HCT116 (cell line): ENCODE data around the gene DCAF5. TPM values are rescaled to one million over a fixed set of nuclear protein-coding genes. Genes with fewer than 3 reads are reported as not detected.

Experiments used
- ATAC-seq: fragments of 200-7000 bp; cut with Tn5 transposase; 2 replicates; pipeline ENCODE4 v1.9.1; 2020; ENCODE audit warnings: mild to moderate bottlenecking, moderate library complexity
- BruUV-seq: library from RNA; stranded (reverse); fragments of 400-500 nt; replicated peaks from 2 replicates; lab custom pipeline; 2021; lab: Mats Ljungman, UMichigan
- CTCF ChIA-PET: fragments of 300-600 bp; sonication (Branson Sonifier 250); formaldehyde crosslinking; loops from one replicate; lab custom pipeline; 2021; ENCODE audit warnings: antibody characterized with exemption; lab: Charles Lee
- POLR2A ChIA-PET: fragments of 300-600, 350-600 bp; sonication (Branson Sonifier 250); formaldehyde crosslinking; loops from one replicate; lab custom pipeline; 2021; ENCODE audit warnings: antibody characterized with exemption; lab: Charles Lee
- RAD21 ChIA-PET, 2 experiments: fragments of 300-600 bp; sonication (Branson Sonifier 250); formaldehyde crosslinking; loops; one replicate each; lab custom pipeline; 2023; ENCODE audit warnings: low total read pairs in 2 of 2; ENCODE audit not compliant: uncharacterized antibody in 2 of 2, unreplicated experiment in 2 of 2, low non-redundant PET in 1 of 2; lab: Charles Lee
- DNase-seq: peaks from one replicate; pipeline ENCODE4 v3.0.0-alpha.2; 2010; ENCODE audit warnings: low read depth, low spot score
- H2AFZ ChIP-seq: fragments of 200-600 bp; shearing (Covaris generic), sonication (generic); 2 replicates; pipeline ENCODE4 v1.6.1; 2017; ENCODE audit warnings: low read depth, mixed run types, mixed read lengths, antibody characterized with exemption, low read length; ENCODE audit not compliant: poor library complexity, severe bottlenecking
- H3K27ac ChIP-seq: 2 replicates; pipeline ENCODE4 v1.5.1; 2012; ENCODE audit warnings: low read depth, low read length
- H3K27me3 ChIP-seq: fragments of 200-600 bp; sonication (generic); 2 replicates; pipeline ENCODE4 v1.6.1; 2016; ENCODE audit warnings: mixed run types, low read length, mixed read lengths; ENCODE audit not compliant: insufficient read depth
- H3K36me3 ChIP-seq, 2 experiments: fragments of 200-500 bp in 1 of 2; fragments of 200-600 bp in 1 of 2; sonication (Bioruptor generic) in 1 of 2; sonication (generic) in 1 of 2; 2 replicates each; pipeline versions ENCODE4 v1.5.1 to v1.6.1; 2014 to 2016; ENCODE audit warnings: low read length in 2 of 2, inconsistent platforms in 1 of 2, mixed read lengths in 1 of 2, mixed run types in 1 of 2; ENCODE audit not compliant: insufficient read depth in 2 of 2, control insufficient read depth in 1 of 2
- H3K4me1 ChIP-seq, 2 experiments: fragments of 200-600 bp in 1 of 2; sonication (generic) in 1 of 2; 2 replicates each; pipeline versions ENCODE4 v1.5.1 to v1.6.1; 2012 to 2017; ENCODE audit warnings: low read length in 2 of 2, inconsistent platforms in 1 of 2, mild to moderate bottlenecking in 1 of 2, mixed read lengths in 1 of 2, mixed run types in 1 of 2, moderate library complexity in 1 of 2; ENCODE audit not compliant: insufficient read depth in 2 of 2, control insufficient read depth in 1 of 2
- H3K4me2 ChIP-seq: fragments of 200-600 bp; sonication (generic); 2 replicates; pipeline ENCODE4 v1.6.1; 2017; ENCODE audit warnings: mixed run types, low read length, mixed read lengths
- H3K4me3 ChIP-seq, 2 experiments: fragments of 200-600 bp in 1 of 2; sonication (generic) in 1 of 2; replicated peaks in 1 of 2; 2 replicates each; pipeline ENCODE4 v1.5.1; 2011 to 2016; ENCODE audit warnings: low read length in 2 of 2, control low read depth in 1 of 2, low read depth in 1 of 2, mild to moderate bottlenecking in 1 of 2, mixed read lengths in 1 of 2, mixed run types in 1 of 2
- H3K79me2 ChIP-seq: fragments of 200-600 bp; sonication (generic); 2 replicates; pipeline ENCODE4 v1.6.1; 2017; ENCODE audit warnings: mild to moderate bottlenecking, mixed run types, low read length, moderate library complexity, mixed read lengths; ENCODE audit not compliant: insufficient read depth
- H3K9ac ChIP-seq: fragments of 200-600 bp; sonication (generic); 2 replicates; pipeline ENCODE4 v1.6.1; 2016; ENCODE audit warnings: low read length, mixed read lengths
- H3K9me2 ChIP-seq: fragments of 200-600 bp; sonication (generic), shearing (Covaris generic); 2 replicates; pipeline ENCODE4 v1.6.1; 2017; ENCODE audit warnings: mixed run types, mild to moderate bottlenecking, moderate library complexity; ENCODE audit not compliant: insufficient read depth
- H3K9me3 ChIP-seq, 2 experiments: fragments of 200-500 bp in 1 of 2; fragments of 200-600 bp in 1 of 2; sonication (Bioruptor generic) in 1 of 2; sonication (generic) in 1 of 2; 2 replicates each; pipeline ENCODE4 v1.6.1; 2014 to 2017; ENCODE audit warnings: low read length in 2 of 2, mixed read lengths in 2 of 2, inconsistent platforms in 1 of 2, low read depth in 1 of 2, mild to moderate bottlenecking in 1 of 2, mixed run types in 1 of 2, moderate library complexity in 1 of 2; ENCODE audit not compliant: control insufficient read depth in 1 of 2, insufficient read depth in 1 of 2
- H4K20me1 ChIP-seq: fragments of 200-600 bp; sonication (generic), shearing (Covaris generic); 2 replicates; pipeline ENCODE4 v1.6.1; 2017; ENCODE audit warnings: mixed run types, mild to moderate bottlenecking, moderate library complexity; ENCODE audit not compliant: insufficient read depth
- EGR1 ChIP-seq: IDR thresholded peaks from 2 replicates; pipeline ENCODE4 v1.6.1; 2012; ENCODE audit warnings: low read depth
- ELF1 ChIP-seq: IDR thresholded peaks from 2 replicates; pipeline ENCODE4 v1.6.1; 2012; ENCODE audit warnings: low read depth, borderline replicate concordance
- EZH2phosphoT487 ChIP-seq: fragments of 200-600 bp; IDR thresholded peaks from 2 replicates; pipeline ENCODE4 v1.6.1; 2018; ENCODE audit warnings: antibody characterized with exemption, borderline replicate concordance
- FOSL1 ChIP-seq: IDR thresholded peaks from 2 replicates; pipeline ENCODE4 v1.6.1; 2012; ENCODE audit warnings: low read depth
- SIN3A ChIP-seq: IDR thresholded peaks from 2 replicates; pipeline ENCODE4 v1.6.1; 2012; ENCODE audit warnings: low read depth
- SRF ChIP-seq: IDR thresholded peaks from 2 replicates; pipeline ENCODE4 v1.6.1; 2012; ENCODE audit warnings: low read depth
- TCF7L2 ChIP-seq: IDR thresholded peaks from 2 replicates; pipeline ENCODE4 v1.7.0; 2011; ENCODE audit warnings: borderline replicate concordance, inconsistent platforms; ENCODE audit not compliant: insufficient read depth, insufficient read length; ENCODE audit errors: extremely low read depth
- ZFX ChIP-seq: fragments of 450-650 bp; IDR thresholded peaks from 2 replicates; pipeline ENCODE4 v1.6.1; 2017
- ZNF274 ChIP-seq: fragments of 200-500 bp; sonication (Bioruptor generic); IDR thresholded peaks from 2 replicates; pipeline ENCODE4 v1.6.1; 2014; ENCODE audit warnings: mild to moderate bottlenecking, low read depth, low read length, inconsistent platforms
- intact Hi-C: fragments of 100-400 bp; cut with micrococcal nuclease; formaldehyde crosslinking; loops from 2 replicates; pipeline ENCODE4 v1.10.0; 2022
- total RNA-seq: library from RNA; stranded (reverse); gene quantifications from one replicate; pipeline ENCODE4 v1.2.1, GENCODE V29; 2021; ENCODE audit not compliant: unreplicated experiment
- TF ChIP-seq, protein P1 (sequence below), 3 experiments: fragments of 200-600 bp in 1 of 3; sonication (generic) in 1 of 3; IDR thresholded peaks in 2 of 3; conservative IDR thresholded peaks in 1 of 3; 2 replicates each; pipeline ENCODE4 v1.5.1; 2012 to 2017; ENCODE audit warnings: low read depth in 2 of 3, low read length in 2 of 3, antibody characterized with exemption in 1 of 3, borderline replicate concordance in 1 of 3, control low read depth in 1 of 3, mild to moderate bottlenecking in 1 of 3, mixed read lengths in 1 of 3, mixed run types in 1 of 3, moderate library complexity in 1 of 3; ENCODE audit not compliant: insufficient read depth in 1 of 3
- TF ChIP-seq, protein P2 (sequence below): IDR thresholded peaks from 2 replicates; pipeline ENCODE4 v1.6.1; 2012
- TF ChIP-seq, protein P3 (sequence below): IDR thresholded peaks from 2 replicates; pipeline ENCODE4 v1.6.1; 2011; ENCODE audit warnings: mild to moderate bottlenecking, low read length, moderate library complexity; ENCODE audit not compliant: insufficient replicate concordance; ENCODE audit errors: extremely low read depth

Gene DCAF5
- total RNA-seq, 1 experiment from 2014 or later, result 27.1 TPM

DNA sequence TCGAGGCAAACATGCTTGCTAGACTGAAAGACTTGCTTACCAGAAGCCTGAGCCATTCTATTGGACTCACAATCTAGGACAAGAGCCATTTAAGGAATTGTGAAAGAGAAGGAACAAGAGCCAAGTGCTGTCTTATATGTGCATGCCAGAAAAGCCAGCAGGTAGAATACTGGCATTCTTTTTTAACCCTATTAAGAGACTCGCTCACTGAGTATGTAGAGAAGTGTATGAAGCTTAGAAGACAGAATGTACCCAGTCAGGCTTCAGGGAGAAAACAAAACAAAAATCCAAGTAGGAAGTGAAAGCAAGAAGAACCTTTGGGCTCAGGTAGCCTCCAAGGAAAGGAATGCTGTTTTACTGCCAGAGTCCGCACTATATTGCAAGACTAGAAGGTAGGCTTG is 65.9 kb downstream of the DCAF5 start:
- no peak overlapping the region for H3K4me3 ChIP-seq
- POLR2A ChIA-PET, result no interaction called here

DNA sequence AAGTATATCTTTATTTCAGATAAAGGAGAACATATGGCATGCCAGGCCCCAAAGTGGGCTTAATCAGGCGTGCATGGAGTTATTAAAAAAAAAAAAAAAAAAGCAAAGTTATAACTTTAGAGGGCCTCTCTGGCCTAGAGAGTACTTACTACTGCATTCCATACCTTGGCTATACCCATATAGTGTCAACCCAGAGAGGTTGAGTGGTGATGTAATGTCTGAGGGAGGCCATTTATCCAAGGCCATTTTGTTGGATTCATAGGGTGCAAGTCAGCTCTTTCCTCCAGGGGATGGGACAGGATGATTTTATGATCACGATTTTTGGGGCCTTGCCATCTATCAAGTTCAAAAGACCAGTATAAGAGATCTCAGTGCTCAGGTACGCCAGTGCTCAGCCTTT is 66.4 kb downstream of the DCAF5 start:
- no TSS peak for BruUV-seq
- H3K4me1 ChIP-seq, result no peaks in the 10 kb centered on the region
- H3K9me3 ChIP-seq, result no peaks in the 10 kb centered on the region
- H3K4me3 ChIP-seq, result no peak overlapping the region
- no peaks in the 10 kb centered on the region for H3K79me2 ChIP-seq
- H4K20me1 ChIP-seq, result no peaks in the 10 kb centered on the region
- DNase-seq, result no peak
- H3K4me2 ChIP-seq, result no peak overlapping the region
- peaks cover 4 to 17% of the 10 kb centered on the region in 2 experiments; a peak in 2 of 4 replicates for H3K36me3 ChIP-seq
- H2AFZ ChIP-seq, result no peak overlapping the region
- intact Hi-C loops, result no loop called here
- no peak overlapping the region for H3K27ac ChIP-seq
- no peaks in the 10 kb centered on the region for H3K27me3 ChIP-seq
- ATAC-seq, result no peak
- TF ChIP-seq FOSL1 (no peak), TCF7L2 (no peak), EZH2phosphoT487 (no peak), EGR1 (no peak), SIN3A (no peak), ZNF274 (no peak)
- TF ChIP-seq, protein P1, sequence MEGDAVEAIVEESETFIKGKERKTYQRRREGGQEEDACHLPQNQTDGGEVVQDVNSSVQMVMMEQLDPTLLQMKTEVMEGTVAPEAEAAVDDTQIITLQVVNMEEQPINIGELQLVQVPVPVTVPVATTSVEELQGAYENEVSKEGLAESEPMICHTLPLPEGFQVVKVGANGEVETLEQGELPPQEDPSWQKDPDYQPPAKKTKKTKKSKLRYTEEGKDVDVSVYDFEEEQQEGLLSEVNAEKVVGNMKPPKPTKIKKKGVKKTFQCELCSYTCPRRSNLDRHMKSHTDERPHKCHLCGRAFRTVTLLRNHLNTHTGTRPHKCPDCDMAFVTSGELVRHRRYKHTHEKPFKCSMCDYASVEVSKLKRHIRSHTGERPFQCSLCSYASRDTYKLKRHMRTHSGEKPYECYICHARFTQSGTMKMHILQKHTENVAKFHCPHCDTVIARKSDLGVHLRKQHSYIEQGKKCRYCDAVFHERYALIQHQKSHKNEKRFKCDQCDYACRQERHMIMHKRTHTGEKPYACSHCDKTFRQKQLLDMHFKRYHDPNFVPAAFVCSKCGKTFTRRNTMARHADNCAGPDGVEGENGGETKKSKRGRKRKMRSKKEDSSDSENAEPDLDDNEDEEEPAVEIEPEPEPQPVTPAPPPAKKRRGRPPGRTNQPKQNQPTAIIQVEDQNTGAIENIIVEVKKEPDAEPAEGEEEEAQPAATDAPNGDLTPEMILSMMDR (IDR thresholded peaks at IDR 0.05 in 2 of 3, conservative IDR thresholded peaks at IDR 0.05 in 1 of 3; ENCODE audit: borderline replicate concordance in 1 of 3, insufficient read depth in 1 of 3, low read depth in 2 of 3, low read length in 2 of 3), result no peak
- TF ChIP-seq, protein P2, sequence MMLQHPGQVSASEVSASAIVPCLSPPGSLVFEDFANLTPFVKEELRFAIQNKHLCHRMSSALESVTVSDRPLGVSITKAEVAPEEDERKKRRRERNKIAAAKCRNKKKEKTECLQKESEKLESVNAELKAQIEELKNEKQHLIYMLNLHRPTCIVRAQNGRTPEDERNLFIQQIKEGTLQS, result no peak
- TF ChIP-seq, protein P3, sequence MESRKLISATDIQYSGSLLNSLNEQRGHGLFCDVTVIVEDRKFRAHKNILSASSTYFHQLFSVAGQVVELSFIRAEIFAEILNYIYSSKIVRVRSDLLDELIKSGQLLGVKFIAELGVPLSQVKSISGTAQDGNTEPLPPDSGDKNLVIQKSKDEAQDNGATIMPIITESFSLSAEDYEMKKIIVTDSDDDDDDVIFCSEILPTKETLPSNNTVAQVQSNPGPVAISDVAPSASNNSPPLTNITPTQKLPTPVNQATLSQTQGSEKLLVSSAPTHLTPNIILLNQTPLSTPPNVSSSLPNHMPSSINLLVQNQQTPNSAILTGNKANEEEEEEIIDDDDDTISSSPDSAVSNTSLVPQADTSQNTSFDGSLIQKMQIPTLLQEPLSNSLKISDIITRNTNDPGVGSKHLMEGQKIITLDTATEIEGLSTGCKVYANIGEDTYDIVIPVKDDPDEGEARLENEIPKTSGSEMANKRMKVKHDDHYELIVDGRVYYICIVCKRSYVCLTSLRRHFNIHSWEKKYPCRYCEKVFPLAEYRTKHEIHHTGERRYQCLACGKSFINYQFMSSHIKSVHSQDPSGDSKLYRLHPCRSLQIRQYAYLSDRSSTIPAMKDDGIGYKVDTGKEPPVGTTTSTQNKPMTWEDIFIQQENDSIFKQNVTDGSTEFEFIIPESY, result no peak
- CTCF ChIA-PET, result no interaction called here
- no peak overlapping the region for H3K9ac ChIP-seq
- H3K9me2 ChIP-seq, result no peaks in the 10 kb centered on the region
- POLR2A ChIA-PET, result no interaction called here
- RAD21 ChIA-PET, result no interaction called here

More for the DNA sequence above, 65.9 kb downstream of the DCAF5 start:
- RAD21 ChIA-PET, result no interaction called here
- Histone ChIP-seq H3K27me3 (no peaks in the 10 kb centered on the region), H3K9ac (no peak overlapping the region), H3K79me2 (no peaks in the 10 kb centered on the region), H4K20me1 (no peaks in the 10 kb centered on the region), H3K4me1 (no peaks in the 10 kb centered on the region), H3K9me2 (no peaks in the 10 kb centered on the region), H3K36me3 (peaks cover 6 to 18% of the 10 kb centered on the region in 2 experiments; a peak in 2 of 4 replicates), H2AFZ (no peak overlapping the region), H3K4me2 (no peak overlapping the region), H3K9me3 (no peaks in the 10 kb centered on the region), H3K27ac (no peak overlapping the region)
- ATAC-seq (no peak), DNase-seq (no peak)
- CTCF ChIA-PET, result no interaction called here
- TF ChIP-seq ELF1 (no peak), SRF (no peak), ZFX (no peak)
- no TSS peak for BruUV-seq
- intact Hi-C loops, result no loop called here
